Measurements from ENCODE around the gene MAS1.

MAS1 gene

GRCh38 chr6:159880412-159880975 lies 10.3 kb upstream of the MAS1 start:
- DNase-seq: no peak

- DNase-seq: no peak
Measured at GRCh38 chr6:159884720-159885119, 6.1 kb upstream of the MAS1 start.

DNA sequence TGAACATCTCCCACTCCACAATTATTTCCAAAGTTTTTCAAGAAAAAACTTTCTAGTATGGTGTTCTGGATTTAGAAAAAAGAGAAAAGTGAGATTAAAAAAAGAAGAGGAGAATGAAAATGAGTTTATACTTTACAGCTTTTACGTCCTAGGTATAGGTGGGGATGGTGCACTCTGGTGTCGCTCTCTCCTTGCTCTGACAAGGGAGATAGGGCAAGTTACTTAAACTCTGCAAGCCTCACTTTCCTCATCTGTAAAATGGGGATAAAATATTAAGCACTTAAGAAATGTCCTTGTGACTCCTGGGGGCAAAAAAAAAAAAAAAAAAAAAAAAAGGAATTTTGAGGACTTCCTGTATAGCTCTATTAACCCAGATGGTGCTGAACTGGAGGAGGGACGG lies 4.5 kb upstream of the MAS1 start:
- DNase-seq: no peak

- no peak for DNase-seq
Measured at GRCh38 chr6:159887146-159887545, 3.6 kb upstream of the MAS1 start.

GRCh38 chr6:159887761-159888160 lies 3.0 kb upstream of the MAS1 start:
- DNase-seq: no peak

DNA sequence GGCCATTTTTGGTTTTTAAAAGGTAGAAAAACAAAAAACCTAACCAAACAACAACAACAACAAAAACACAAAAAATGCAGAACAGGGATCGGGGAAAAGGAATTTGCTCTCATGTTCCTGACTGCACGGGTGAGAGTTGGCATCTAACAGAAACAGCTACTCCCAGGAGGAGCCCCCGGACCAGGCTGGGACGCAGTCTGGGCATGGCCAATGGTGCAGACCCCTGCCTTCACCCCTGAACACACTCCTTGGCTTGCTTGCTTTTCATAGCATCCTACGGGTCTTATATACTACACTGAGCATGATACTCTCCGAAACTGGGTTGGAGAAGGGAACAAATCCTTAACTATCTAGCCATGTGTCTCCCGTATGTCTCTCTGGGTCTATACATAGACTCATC lies 587 bp upstream of the MAS1 start:
- no peak for DNase-seq

DNA sequence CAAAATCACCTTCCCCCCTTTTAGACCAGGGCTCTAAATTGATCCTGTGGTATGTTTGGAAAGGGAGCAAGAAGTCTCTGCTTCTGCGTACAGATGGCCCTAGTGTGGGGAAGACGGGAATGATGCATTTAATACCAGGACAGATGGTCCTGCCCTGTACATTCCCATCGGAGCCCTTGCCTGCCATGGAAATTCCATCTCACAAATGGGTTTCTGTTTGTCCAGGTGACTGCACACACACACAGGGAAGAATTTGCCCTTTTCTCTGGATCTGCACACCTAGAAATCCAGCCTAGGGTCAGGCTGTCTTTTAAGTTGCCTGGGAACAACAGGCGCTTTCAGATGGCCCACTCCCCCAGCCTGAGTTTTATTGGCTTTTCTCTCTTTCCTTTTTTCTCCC lies 1.3 kb downstream of the MAS1 start:
- DNase-seq: no peak

GRCh38 chr6:159893064-159893463 lies 2.3 kb downstream of the MAS1 start:
- DNase-seq: no peak

DNA sequence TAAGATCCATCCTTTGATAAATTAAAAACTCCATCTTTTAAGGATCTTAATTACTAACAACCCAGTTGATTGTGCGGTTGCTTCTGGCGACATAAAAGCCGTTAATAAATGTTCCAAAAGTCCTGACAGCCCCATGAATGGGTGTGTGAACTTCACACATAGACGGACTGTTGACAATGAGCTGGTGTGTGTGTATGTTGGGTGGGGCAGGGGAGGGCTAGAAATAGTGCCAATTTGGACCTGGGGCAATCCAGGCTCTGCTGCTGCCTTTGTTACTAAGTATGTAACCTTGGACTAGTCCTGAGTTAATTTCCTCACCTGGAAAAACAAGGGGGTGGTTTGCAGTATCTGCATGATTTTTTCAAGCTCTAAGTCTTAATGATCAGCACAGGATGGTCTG lies 4.2 kb downstream of the MAS1 start:
- DNase-seq: no peak

DNA sequence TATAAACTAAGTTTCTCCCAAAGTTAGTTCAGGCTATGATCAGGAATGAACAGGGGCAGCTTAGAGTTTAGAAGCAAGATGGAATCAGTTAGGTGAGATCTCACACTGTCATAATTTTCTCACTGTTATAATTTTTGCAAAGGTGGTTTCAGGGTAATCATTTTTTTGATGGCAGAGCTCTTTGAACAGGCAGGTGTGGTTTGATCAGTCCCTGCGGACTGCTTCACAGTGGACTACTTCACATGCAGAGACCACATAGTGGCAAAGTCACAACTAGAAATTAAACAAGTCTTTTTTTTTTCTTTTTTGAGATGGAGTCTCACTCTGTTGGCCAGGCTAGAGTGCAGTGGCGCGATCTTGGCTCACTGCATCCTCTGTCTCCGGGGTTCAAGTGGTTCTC lies 6.8 kb downstream of the MAS1 start:
- DNase-seq: no peak

- DNase-seq: no peak
Measured at GRCh38 chr6:159898519-159898918, 7.7 kb downstream of the MAS1 start.

- DNase-seq: no peak
Measured at GRCh38 chr6:159899994-159900745, 9.4 kb downstream of the MAS1 start.

GRCh38 chr6:159902620-159903019 lies 11.8 kb downstream of the MAS1 start:
- DNase-seq: no peak

- no peak for DNase-seq
Measured at GRCh38 chr6:159904497-159904911, 13.7 kb downstream of the MAS1 start.

DNA sequence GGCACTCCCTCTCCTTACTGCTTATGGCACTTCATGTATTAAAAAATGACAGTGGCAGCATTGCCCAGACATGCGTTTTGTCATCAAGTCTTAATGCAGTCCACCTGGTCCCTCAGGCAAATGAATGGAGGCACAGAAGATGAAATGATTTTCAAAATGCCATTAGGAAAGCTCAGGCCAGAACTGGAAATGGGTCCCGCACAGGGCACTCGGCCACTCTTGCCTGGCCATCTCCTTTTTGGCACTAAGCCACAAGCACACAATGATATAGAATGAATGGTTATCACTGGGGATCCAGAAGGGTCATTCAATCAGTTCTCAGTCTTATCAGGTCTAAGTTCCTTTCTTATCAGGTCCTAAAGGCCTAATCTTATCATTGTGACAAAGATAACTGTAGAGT lies 15.6 kb downstream of the MAS1 start:
- no peak for DNase-seq

DNA sequence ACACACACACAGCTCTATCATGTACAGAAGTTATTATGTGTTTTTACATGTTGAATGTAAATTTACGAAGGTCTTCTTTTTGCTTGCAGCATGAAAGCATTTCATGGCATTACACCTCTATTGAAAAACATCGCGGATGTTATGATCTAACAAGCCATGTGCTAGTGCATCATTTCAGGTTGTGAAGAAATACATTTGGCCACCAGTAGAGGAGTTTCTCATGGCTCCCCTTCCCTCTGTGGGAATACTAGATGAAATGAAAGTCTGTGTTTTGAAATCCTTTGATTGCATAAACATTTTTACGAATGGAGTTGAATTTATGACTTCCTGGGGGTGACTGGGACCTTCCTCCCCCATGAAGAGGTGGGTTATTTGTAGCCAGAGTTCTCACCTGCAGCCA lies 17.7 kb downstream of the MAS1 start:
- no peak for DNase-seq

GRCh38 chr6:159908979-159909378 lies 18.2 kb downstream of the MAS1 start:
- no peak for DNase-seq

GRCh38 chr6:159910342-159910741 lies 19.6 kb downstream of the MAS1 start:
- no peak for DNase-seq

DNA sequence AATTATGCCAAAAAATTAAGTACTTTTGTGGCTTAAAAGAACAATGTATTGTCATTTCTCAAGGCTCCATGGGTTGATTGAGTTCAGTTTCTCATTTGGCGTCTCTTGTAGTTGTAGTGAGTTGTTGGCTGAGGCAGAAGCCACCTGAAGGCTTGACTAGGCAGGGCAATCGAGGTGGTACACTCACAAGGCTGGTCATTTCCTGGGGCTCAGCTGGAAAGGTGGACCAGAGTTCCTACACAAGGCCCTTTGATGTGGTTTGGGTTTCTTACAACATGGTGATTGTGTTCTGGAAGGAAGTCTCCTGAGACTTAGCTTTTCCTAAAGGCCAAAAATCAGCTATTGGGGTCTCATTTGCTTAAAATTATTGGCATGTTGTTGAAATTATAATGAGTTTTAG lies 22.6 kb downstream of the MAS1 start:
- DNase-seq: no peak

DNA sequence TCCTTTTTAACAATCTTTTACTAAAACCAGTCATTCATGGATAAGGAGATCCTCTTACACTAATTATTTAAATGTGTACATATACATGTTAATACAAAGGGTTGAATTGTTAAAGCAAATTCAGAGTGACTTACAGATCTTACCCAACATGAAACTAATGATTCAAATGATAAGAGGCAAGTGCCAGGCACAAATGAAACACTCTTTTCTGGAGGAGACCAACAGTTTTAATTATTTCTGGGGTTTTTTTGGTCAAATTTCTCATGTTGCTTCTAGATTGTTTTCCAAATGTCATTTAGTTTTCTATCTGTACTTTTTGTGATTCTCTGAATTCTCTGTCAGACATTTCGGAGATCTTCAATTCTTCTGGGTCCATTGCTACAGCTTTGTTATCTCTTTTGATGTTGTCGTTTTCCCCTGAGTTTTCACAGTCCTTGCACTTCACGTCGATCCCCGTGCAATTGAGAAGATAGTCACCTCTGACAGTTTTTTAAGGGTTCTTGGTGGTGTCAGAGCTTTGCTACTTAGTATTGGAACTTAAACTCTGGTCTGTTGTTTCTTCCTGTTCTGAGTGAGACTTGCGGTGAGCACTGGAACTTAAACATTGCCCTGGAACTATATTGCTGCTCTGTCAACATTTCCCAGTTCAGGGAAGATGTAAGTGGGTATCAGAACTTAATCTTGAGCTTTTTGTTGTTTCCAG lies 23.2 kb downstream of the MAS1 start:
- no peak for DNase-seq

- DNase-seq: no peak
Measured at GRCh38 chr6:159914565-159914923, 23.8 kb downstream of the MAS1 start.

DNA sequence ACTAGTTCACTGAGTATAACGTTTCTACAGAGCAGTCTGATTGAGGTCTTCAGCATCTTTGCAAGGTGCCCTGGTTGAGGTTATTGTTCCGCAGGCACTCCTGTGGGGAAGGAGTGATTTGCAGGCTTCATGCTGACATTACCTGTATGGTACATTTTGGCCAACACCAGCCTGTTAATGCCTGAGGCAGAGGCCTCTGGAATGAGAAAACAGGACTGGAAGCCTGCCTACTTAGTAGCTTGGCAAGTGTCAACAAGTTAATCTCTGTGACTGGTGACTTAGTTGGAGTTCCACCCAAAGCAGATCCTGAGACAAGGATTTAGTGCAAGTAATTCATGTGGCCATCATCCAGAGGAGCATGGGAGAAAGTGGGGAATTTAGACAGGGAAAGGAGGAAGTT lies 24.6 kb downstream of the MAS1 start:
- DNase-seq: no peak

DNA sequence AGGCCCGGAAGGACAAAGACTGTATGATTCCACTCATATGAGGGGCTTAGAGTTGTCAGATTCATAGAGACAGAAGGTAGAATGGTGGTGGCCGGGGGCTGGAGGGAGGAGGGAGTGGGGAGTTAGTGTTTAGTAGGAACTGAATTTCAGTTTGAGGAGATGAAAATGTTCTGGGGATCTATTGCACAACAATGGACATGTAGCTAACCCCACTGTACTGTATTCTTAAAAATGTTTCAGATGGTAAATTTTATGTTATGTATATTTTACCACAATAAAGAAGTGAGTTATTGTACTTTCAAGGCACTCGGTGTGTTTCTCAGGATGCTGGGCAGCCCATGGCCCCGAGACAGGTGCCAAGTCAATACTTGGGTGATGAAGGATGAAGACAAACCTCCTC lies 25.4 kb downstream of the MAS1 start:
- no peak for DNase-seq

- DNase-seq: no peak
Measured at GRCh38 chr6:159916752-159917151, 26.0 kb downstream of the MAS1 start.
